HUES64 (cell line): ENCODE data around the gene HCN3.

ENCODE experiments used
- H3K27ac ChIP-seq: 2 replicates; pipeline ENCODE4 v1.7.0; 2013; ENCODE audit warnings: low read depth, low read length, inconsistent platforms
- H3K27me3 ChIP-seq: 2 replicates; pipeline ENCODE4 v1.6.1; 2013; ENCODE audit warnings: mild to moderate bottlenecking, low read length; ENCODE audit not compliant: insufficient read depth
- H3K36me3 ChIP-seq: 2 replicates; pipeline ENCODE4 v1.6.1; 2013; ENCODE audit warnings: mild to moderate bottlenecking, low read length; ENCODE audit not compliant: insufficient read depth
- H3K4me1 ChIP-seq: 2 replicates; pipeline ENCODE4 v1.6.1; 2013; ENCODE audit warnings: mild to moderate bottlenecking, low read length, moderate library complexity; ENCODE audit not compliant: insufficient read depth
- H3K4me3 ChIP-seq: 2 replicates; pipeline ENCODE4 v1.5.1; 2013; ENCODE audit warnings: mild to moderate bottlenecking, low read length, moderate library complexity
- H3K9ac ChIP-seq: 2 replicates; pipeline ENCODE4 v1.6.1; 2013; ENCODE audit warnings: mild to moderate bottlenecking, low read depth, low read length
- H3K9me3 ChIP-seq: 2 replicates; pipeline ENCODE4 v1.6.1; 2013; ENCODE audit warnings: low read depth, low read length; ENCODE audit not compliant: insufficient read depth
- WGBS: fragments of 150-250, 120-280 bp; methylation state at CpG from one replicate; pipeline ENCODE4 v1.1.7; 2013; ENCODE audit warnings: missing lambda C conversion rate; 5-methylcytosine and 5-hydroxymethylcytosine counted together

Gene HCN3

GRCh38 chr1:155269381-155269780, 7.9 kb upstream of the HCN3 start:
- H3K4me1 ChIP-seq, result peaks cover 9% of the 10 kb centered on the region; the same call in 1 of the 2 replicates
- H3K9ac ChIP-seq, result no peak overlapping the region
- H3K27ac ChIP-seq, result no peak overlapping the region
- peaks cover 71% of the 10 kb centered on the region for H3K36me3 ChIP-seq
- H3K4me3 ChIP-seq, result no peak overlapping the region
- 96% methylated on average over 21 of the region's 21 CpGs for WGBS
- no peaks in the 10 kb centered on the region for H3K27me3 ChIP-seq
- no peaks in the 10 kb centered on the region for H3K9me3 ChIP-seq

DNA sequence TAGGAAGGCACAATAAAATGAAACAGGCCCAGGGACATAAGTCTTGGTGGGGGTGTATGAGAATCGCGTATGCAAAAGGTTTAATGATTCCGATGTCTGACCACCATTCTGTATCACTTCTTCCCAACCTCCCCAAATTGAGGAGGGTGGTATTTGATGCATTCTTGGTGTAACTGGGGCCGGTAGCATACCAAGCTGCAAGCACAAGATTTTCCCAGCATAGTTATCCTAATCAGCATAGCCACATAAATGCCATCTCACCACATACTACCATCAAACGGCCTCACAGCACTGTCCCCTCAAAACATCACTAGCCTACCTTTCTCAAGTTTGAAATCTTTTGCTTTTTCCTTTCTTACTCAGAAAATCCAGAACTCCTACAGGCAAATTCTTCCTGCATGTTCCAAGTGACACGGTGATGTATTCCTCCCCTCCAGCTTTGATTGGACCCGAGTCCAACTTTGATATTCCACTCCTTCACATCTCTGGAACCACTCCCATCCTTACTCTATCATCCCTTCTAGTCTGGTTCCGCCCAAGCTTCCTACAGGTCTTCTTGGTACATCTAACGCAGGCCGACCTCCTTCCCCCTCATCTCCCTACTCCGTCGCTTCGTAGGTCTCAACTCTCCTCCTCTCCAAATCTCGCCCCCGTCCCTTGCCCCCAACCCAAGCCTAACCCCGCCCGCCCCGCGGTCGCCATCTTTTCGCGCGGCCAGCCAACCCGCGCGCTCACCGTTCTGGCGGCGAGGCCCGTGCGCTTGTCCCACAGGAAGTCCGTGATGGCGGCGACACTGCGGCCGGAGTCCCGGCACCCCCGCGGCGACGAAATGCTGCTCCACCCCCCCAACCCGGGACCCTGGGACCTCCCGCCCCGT, 4.6 kb upstream of the HCN3 start:
- Histone ChIP-seq H3K9me3 (no peaks in the 10 kb centered on the region), H3K27me3 (peaks cover 8% of the 10 kb centered on the region; the same call in 1 of the 2 replicates), H3K4me1 (peaks cover 9% of the 10 kb centered on the region), H3K4me3 (peak overlapping the region; percentile 89), H3K27ac (peak overlapping the region; percentile 96), H3K9ac (peak overlapping the region; percentile 77), H3K36me3 (peaks cover 39% of the 10 kb centered on the region)
- WGBS, result under 1% methylated on average over 41 of the region's 44 CpGs

- Histone ChIP-seq H3K9ac (peak within 1 kb of the TSS; percentile 77), H3K4me1 (peaks cover 11% of the 10 kb centered on the region), H3K27me3 (peaks cover 8% of the 10 kb centered on the region; the same call in 1 of the 2 replicates), H3K36me3 (peaks cover 30% of the 10 kb centered on the region), H3K27ac (peak within 1 kb of the TSS; percentile 96), H3K4me3 (peak within 1 kb of the TSS; percentile 89), H3K9me3 (no peaks in the 10 kb centered on the region)
- 20% methylated on average over 61 of the region's 61 CpGs for WGBS
These were observed 3.7 kb upstream of the HCN3 start, which contains the start of gene CLK2 for GRCh38 chr1:155273343-155274245. Gene CLK2, minus strand, starts transcription at chr1:155273504. Its CDS starts 2,527 bp downstream, at chr1:155270977.

GRCh38 chr1:155277902-155278688, 832 bp downstream of the HCN3 start:
- peak overlapping the region; percentile 70 for H3K4me3 ChIP-seq
- no peak overlapping the region for H3K27ac ChIP-seq
- under 1% methylated on average over 29 of the region's 29 CpGs for WGBS
- H3K27me3 ChIP-seq, result peaks cover 8% of the 10 kb centered on the region; the same call in 1 of the 2 replicates
- H3K36me3 ChIP-seq, result no peaks in the 10 kb centered on the region
- H3K4me1 ChIP-seq, result peaks cover 18% of the 10 kb centered on the region
- H3K9ac ChIP-seq, result no peak overlapping the region
- no peaks in the 10 kb centered on the region for H3K9me3 ChIP-seq

DNA sequence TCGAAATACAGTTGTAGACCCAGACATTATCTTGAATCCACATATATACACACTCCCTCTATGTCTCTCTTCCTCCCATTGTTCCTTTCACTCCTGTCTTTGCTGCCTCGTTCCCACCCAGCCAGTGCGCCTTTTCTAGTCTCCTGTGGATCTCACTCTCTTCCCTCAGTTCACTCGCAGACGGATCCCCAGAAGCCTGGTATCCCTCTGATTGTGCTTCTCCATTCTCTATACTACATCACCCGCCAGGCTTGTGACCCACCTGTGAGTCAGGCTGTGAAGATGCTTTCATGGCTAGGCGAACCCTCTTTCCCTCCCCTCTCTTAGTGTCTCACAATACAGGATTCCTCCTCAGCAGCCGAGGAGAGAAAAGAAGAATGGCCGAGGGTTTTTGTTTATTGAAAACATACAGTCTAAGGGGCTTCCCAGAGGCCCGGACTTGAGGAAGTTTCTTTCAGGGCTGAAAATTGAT, 1.5 kb downstream of the HCN3 start:
- H3K27me3 ChIP-seq, result peaks cover 8% of the 10 kb centered on the region; the same call in 1 of the 2 replicates
- 0 out of 2 replicates have a peak overlapping the region, but pooled peaks have one; percentile 17 for H3K9ac ChIP-seq
- H3K27ac ChIP-seq, result no peak overlapping the region
- no peaks in the 10 kb centered on the region for H3K36me3 ChIP-seq
- WGBS, result 50% methylated on average over 9 of the region's 10 CpGs
- H3K4me3 ChIP-seq, result peak overlapping the region; percentile 8
- no peaks in the 10 kb centered on the region for H3K9me3 ChIP-seq
- peaks cover 16% of the 10 kb centered on the region for H3K4me1 ChIP-seq

DNA sequence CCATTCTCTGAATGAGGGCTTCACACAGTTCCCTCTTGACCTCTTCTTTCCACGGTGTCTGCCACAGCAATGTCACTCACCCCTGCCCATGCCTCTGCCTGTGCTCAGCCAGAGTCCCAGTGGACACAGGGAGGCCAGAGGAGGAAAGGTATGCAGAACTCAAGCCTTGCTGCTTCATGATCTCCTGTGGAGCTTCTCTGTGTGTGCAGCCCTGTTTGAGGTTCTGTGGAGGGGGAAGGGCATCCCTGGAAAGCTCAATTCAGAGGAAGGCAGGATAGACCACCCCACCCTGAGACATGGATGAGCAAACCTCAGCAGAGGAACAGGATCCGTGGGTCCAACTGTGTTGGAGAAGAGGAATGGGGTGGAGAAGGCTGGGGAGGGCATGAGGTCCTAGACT, 2.0 kb downstream of the HCN3 start:
- H3K27me3 ChIP-seq, result peaks cover 8% of the 10 kb centered on the region; the same call in 1 of the 2 replicates
- 0 out of 2 replicates have a peak overlapping the region, but pooled peaks have one; percentile 17 for H3K9ac ChIP-seq
- peaks cover 14% of the 10 kb centered on the region for H3K4me1 ChIP-seq
- H3K9me3 ChIP-seq, result no peaks in the 10 kb centered on the region
- H3K27ac ChIP-seq, result no peak overlapping the region
- no peak overlapping the region for H3K4me3 ChIP-seq
- 42% methylated on average over 2 of the region's 2 CpGs for WGBS
- H3K36me3 ChIP-seq, result no peaks in the 10 kb centered on the region

- H3K9me3 ChIP-seq, result no peaks in the 10 kb centered on the region
- no peak overlapping the region for H3K9ac ChIP-seq
- no peaks in the 10 kb centered on the region for H3K36me3 ChIP-seq
- 90% methylated on average over 29 of the region's 29 CpGs for WGBS
- peaks cover 14% of the 10 kb centered on the region; the same call in 1 of the 2 replicates for H3K4me1 ChIP-seq
- no peak overlapping the region for H3K4me3 ChIP-seq
- no peak overlapping the region for H3K27ac ChIP-seq
- H3K27me3 ChIP-seq, result no peaks in the 10 kb centered on the region
These were observed 5.3 kb downstream of the HCN3 start for GRCh38 chr1:155282488-155283091.

DNA sequence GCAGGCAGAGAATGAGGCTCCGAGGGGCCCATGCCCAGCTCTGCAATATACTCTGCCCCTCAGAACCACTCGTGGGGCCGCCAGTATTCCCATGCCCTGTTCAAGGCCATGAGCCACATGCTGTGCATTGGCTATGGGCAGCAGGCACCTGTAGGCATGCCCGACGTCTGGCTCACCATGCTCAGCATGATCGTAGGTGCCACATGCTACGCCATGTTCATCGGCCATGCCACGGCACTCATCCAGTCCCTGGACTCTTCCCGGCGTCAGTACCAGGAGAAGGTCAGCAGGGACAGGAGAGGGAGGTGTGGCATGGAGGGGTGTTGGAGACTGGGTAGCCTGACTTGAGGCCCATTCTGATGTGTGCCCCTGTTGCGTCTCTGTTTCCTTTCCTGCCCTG, 7.2 kb downstream of the HCN3 start:
- Histone ChIP-seq H3K27me3 (no peaks in the 10 kb centered on the region), H3K9ac (no peak overlapping the region), H3K27ac (no peak overlapping the region), H3K4me1 (peaks cover 2% of the 10 kb centered on the region; the same call in 1 of the 2 replicates), H3K9me3 (no peaks in the 10 kb centered on the region), H3K4me3 (no peak overlapping the region), H3K36me3 (no peaks in the 10 kb centered on the region)
- 93% methylated on average over 12 of the region's 12 CpGs for WGBS

GRCh38 chr1:155285063-155285462, 7.8 kb downstream of the HCN3 start:
- Histone ChIP-seq H3K4me3 (no peak overlapping the region), H3K27ac (no peak overlapping the region), H3K9me3 (no peaks in the 10 kb centered on the region), H3K9ac (no peak overlapping the region), H3K4me1 (no peaks in the 10 kb centered on the region), H3K36me3 (no peaks in the 10 kb centered on the region), H3K27me3 (no peaks in the 10 kb centered on the region)
- WGBS, result 93% methylated on average over 14 of the region's 14 CpGs

- Histone ChIP-seq H3K9me3 (no peaks in the 10 kb centered on the region), H3K27ac (no peak overlapping the region), H3K36me3 (no peaks in the 10 kb centered on the region), H3K9ac (no peak overlapping the region), H3K4me1 (no peaks in the 10 kb centered on the region), H3K4me3 (no peak overlapping the region), H3K27me3 (no peaks in the 10 kb centered on the region)
- 95% methylated on average over 18 of the region's 18 CpGs for WGBS
These were observed 8.4 kb downstream of the HCN3 start for GRCh38 chr1:155285631-155286044.
